Measurements from ENCODE around the gene CTNS. TPM values are rescaled to one million over a fixed set of nuclear protein-coding genes. Genes with fewer than 3 reads are reported as not detected.
A peak's percentile ranks its signal among the peaks of the same experiment; 100 is the strongest.

The CTNS gene
- total RNA-seq, 2 experiments from 2014 or later: 10.3 TPM

DNA sequence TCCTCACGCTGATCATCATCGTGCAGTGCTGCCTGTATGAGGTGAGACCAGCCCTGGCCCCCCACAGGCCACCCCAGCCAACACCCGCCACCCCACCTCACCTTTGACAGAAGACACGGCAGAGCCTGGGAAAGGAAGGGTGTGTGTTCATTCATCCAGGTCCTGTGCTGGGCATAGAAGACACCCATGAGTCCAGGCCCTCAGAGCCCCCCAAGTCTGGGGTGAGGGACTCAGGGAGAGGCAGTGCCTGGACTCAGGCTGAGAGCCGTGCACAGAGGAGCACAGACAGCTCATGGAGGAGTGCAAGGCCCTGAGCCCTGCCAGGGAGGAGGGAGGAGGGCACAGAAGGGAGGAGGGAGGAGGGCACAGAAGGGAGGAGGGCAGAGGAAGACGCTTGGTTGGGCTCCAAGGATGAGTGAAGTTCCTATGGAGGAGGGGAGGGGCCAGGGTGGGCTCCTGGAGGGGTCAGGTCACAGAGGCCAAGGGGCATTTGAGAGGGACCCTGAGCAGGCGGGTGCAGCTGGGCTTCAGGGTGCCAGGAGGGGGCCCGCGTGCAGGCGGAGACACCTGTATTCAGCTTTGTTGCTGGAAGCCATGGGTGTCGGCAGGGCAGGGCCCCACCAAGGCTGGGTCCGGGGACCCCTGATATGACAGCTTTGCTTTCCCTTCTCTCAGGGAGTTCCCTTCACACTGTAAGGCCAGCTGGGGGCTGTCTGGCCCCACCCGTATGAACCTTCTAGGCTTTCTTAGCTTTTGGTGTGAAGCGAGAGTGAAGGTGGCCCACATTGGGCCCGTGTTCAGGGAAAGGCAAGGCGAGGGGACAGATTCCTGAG lies 20.4 kb downstream of the CTNS start:
- Mint-ChIP-seq H3K27me3 (no peaks in the 10 kb centered on the region), H3K4me3 (no peak overlapping the region), H3K36me3 (ENCODE audit: low read depth) (no peaks in the 10 kb centered on the region), H3K9me3 (no peaks in the 10 kb centered on the region), H3K27ac (no peak overlapping the region), H3K4me1 (no peaks in the 10 kb centered on the region)
- ChIA-PET POLR2A (no interaction called here), CTCF (interaction anchor here (0.5 kb wide), 2 partner anchors 609 to 1123 kb away, joined by 3 to 5 read pairs; no protein-coding TSS in a partner anchor)
- no peak for DNase-seq

GRCh38 chr17:3657588-3657869 lies 21.0 kb downstream of the CTNS start:
- no peaks in the 10 kb centered on the region for H3K4me1 Mint-ChIP-seq
- CTCF ChIA-PET: interaction anchor here (0.5 to 1.3 kb wide), 3 partner anchors 18 to 609 kb away, joined by 3 to 5 read pairs (median 3); partner anchors contain the start of gene SHPK
- H3K4me3 Mint-ChIP-seq: no peak overlapping the region
- no peaks in the 10 kb centered on the region for H3K27me3 Mint-ChIP-seq
- H3K9me3 Mint-ChIP-seq: no peaks in the 10 kb centered on the region
- H3K27ac Mint-ChIP-seq: no peak overlapping the region
- no peak for DNase-seq
- POLR2A ChIA-PET: no interaction called here
- no peaks in the 10 kb centered on the region for H3K36me3 Mint-ChIP-seq (ENCODE audit: low read depth)

- POLR2A ChIA-PET: no interaction called here
- Mint-ChIP-seq H3K36me3 (ENCODE audit: low read depth) (no peaks in the 10 kb centered on the region), H3K9me3 (no peaks in the 10 kb centered on the region), H3K4me3 (no peak overlapping the region), H3K4me1 (no peaks in the 10 kb centered on the region), H3K27me3 (no peaks in the 10 kb centered on the region), H3K27ac (no peak overlapping the region)
- no peak for DNase-seq
- CTCF ChIA-PET: interaction anchor here (0.5 to 1.3 kb wide), 3 partner anchors 17 to 610 kb away, joined by 3 to 5 read pairs (median 3); partner anchors contain the start of gene SHPK
Measured at GRCh38 chr17:3657874-3658783, 21.6 kb downstream of the CTNS start.

- ChIA-PET POLR2A (no interaction called here), CTCF (interaction anchor here (1.1 to 1.3 kb wide), 2 partner anchors 8 to 16 kb away, joined by 3 read pairs; no protein-coding TSS in a partner anchor)
- Mint-ChIP-seq H3K4me3 (no peak overlapping the region), H3K9me3 (no peaks in the 10 kb centered on the region), H3K36me3 (ENCODE audit: low read depth) (no peaks in the 10 kb centered on the region), H3K27me3 (no peaks in the 10 kb centered on the region), H3K4me1 (no peaks in the 10 kb centered on the region), H3K27ac (peak overlapping the region; percentile 36)
- DNase-seq: no peak
Measured at GRCh38 chr17:3658784-3659449, 22.4 kb downstream of the CTNS start.

- Mint-ChIP-seq H3K4me1 (no peaks in the 10 kb centered on the region), H3K4me3 (no peak overlapping the region), H3K9me3 (no peaks in the 10 kb centered on the region), H3K27ac (no peak overlapping the region), H3K36me3 (ENCODE audit: low read depth) (no peaks in the 10 kb centered on the region), H3K27me3 (no peaks in the 10 kb centered on the region)
- DNase-seq: no peak
- CTCF ChIA-PET: interaction anchor here (1.1 kb wide), 1 partner anchor 9 kb away, joined by 3 read pairs; no protein-coding TSS in a partner anchor
- POLR2A ChIA-PET: no interaction called here
Measured at GRCh38 chr17:3659541-3660111, 23.1 kb downstream of the CTNS start.

DNA sequence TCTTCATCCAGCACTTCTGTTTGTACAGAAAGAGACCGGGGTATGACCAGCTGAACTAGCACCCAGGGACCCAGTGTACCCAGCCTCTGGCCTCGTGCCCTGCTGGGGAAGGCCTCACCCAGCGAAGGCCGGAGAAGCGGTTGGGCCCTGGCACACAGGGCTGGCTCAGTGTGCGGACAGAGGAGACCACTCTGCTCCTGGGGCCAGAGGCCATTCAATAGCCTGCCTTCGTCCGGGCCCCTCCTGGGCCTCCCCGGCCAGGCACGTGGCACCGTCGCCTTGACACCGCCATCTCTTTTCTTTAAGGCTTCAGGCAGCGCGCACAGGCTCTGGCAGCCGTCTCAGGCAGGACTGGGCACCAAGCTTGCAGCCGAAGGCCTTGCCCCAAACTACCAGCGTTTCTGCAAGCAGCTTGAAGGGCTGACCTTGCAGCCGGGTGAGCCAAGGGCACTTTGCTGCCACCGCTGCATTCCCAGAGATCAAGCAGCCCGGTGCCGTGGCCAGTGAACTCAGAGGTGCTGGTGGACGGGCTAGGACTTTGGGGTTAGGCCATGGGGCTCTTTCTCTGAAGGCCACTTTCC lies 23.8 kb downstream of the CTNS start:
- ChIA-PET POLR2A (no interaction called here), CTCF (no interaction called here)
- Mint-ChIP-seq H3K9me3 (no peaks in the 10 kb centered on the region), H3K4me1 (no peaks in the 10 kb centered on the region), H3K27me3 (no peaks in the 10 kb centered on the region), H3K36me3 (ENCODE audit: low read depth) (no peaks in the 10 kb centered on the region), H3K27ac (no peak overlapping the region), H3K4me3 (no peak overlapping the region)
- no peak for DNase-seq

DNA sequence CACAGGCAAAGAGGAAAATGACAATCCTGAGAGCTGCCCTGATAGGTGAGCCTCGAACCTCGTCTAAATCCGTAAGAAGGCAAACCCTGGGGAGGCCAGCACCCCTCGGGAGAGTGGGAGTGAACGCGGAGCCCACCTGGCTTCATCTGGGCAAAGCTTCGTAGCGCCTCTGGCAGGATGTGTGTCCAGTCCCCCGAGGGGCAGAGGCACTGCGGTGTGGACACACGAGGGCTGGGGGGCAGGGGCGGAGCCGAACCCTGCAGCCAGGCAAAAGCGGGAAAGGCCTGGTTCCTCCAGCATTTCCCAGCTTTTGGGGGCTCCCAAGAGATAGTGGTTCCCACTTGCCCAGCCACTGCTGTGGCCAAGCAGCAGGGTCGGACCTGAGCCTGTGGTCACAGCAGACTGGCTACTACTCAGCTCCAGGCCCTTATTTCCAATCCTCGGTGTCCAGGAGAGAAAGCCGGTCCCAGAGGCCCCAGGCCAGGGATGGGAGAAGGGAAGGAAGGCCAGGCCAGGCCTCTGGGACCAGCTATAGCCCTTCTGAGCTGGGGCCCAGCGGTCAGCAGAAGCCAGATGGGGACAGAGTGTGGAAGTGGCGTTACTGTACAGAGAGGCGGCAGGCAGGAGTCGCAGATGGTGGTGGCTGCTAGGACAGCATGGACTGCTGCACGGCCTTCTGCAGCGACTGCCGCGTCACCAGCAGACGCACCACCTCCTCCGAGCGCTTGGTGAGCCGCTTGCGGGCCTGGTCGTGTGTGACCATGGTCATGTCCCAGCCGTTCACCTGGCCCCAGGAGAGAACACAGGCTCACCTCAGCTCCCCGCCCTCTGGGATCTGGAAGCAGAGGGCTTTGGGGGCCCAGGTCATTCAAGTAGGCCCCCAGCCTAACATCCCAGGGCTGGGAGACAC lies 26.8 kb downstream of the CTNS start:
- H3K4me3 Mint-ChIP-seq: no peak overlapping the region
- DNase-seq: no peak
- H3K36me3 Mint-ChIP-seq (ENCODE audit: low read depth): no peaks in the 10 kb centered on the region
- ChIA-PET POLR2A (no interaction called here), CTCF (interaction anchor here (1.5 kb wide), 1 partner anchor 12 kb away, joined by 3 read pairs; no protein-coding TSS in a partner anchor)
- H3K4me1 Mint-ChIP-seq: peaks cover 13% of the 10 kb centered on the region
- no peak overlapping the region for H3K27ac Mint-ChIP-seq
- H3K27me3 Mint-ChIP-seq: no peaks in the 10 kb centered on the region
- H3K9me3 Mint-ChIP-seq: no peaks in the 10 kb centered on the region

DNA sequence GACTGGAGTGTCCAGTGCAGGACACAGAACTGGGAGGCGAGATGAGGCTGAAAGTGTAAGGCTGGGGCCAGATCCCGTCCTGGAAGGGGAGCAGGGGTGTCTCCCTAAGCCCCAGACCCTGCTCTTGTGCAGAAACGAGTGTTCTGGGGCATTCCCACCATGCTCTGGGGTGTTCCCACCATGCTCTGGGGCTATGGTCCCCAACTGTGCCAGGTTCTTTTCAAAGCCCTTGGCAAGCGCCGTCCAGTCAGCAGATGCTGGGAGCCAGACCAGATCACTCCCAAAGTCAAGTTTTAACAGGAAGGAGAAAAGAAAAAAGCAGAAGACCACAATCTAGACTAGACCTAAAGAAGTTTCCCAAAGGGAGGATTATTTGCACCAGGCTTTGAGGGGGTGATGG lies 29.3 kb downstream of the CTNS start:
- H3K36me3 Mint-ChIP-seq (ENCODE audit: low read depth): peaks cover 8% of the 10 kb centered on the region

GRCh38 chr17:3666516-3666915 lies 30.0 kb downstream of the CTNS start:
- Mint-ChIP-seq H3K4me1 (peaks cover 29% of the 10 kb centered on the region), H3K9me3 (no peaks in the 10 kb centered on the region), H3K36me3 (ENCODE audit: low read depth) (peaks cover 8% of the 10 kb centered on the region), H3K27ac (no peak overlapping the region), H3K4me3 (peak overlapping the region; percentile 33), H3K27me3 (no peaks in the 10 kb centered on the region)
- POLR2A ChIA-PET: no interaction called here
- CTCF ChIA-PET: interaction anchor here (0.6 to 1.4 kb wide), 5 partner anchors 17 to 180 kb away, joined by 3 to 7 read pairs (median 4); partner anchors contain the start of gene NCBP3
- no peak for DNase-seq

More for the DNA sequence above, 29.3 kb downstream of the CTNS start:
- Mint-ChIP-seq H3K27ac (no peak overlapping the region), H3K9me3 (no peaks in the 10 kb centered on the region), H3K4me3 (peak overlapping the region; percentile 33), H3K4me1 (peaks cover 29% of the 10 kb centered on the region), H3K27me3 (no peaks in the 10 kb centered on the region)
- CTCF ChIA-PET: interaction anchor here (1.2 to 1.4 kb wide), 2 partner anchors 29 to 180 kb away, joined by 3 to 4 read pairs; partner anchors contain the start of gene NCBP3
- DNase-seq: no peak
- POLR2A ChIA-PET: no interaction called here

DNA sequence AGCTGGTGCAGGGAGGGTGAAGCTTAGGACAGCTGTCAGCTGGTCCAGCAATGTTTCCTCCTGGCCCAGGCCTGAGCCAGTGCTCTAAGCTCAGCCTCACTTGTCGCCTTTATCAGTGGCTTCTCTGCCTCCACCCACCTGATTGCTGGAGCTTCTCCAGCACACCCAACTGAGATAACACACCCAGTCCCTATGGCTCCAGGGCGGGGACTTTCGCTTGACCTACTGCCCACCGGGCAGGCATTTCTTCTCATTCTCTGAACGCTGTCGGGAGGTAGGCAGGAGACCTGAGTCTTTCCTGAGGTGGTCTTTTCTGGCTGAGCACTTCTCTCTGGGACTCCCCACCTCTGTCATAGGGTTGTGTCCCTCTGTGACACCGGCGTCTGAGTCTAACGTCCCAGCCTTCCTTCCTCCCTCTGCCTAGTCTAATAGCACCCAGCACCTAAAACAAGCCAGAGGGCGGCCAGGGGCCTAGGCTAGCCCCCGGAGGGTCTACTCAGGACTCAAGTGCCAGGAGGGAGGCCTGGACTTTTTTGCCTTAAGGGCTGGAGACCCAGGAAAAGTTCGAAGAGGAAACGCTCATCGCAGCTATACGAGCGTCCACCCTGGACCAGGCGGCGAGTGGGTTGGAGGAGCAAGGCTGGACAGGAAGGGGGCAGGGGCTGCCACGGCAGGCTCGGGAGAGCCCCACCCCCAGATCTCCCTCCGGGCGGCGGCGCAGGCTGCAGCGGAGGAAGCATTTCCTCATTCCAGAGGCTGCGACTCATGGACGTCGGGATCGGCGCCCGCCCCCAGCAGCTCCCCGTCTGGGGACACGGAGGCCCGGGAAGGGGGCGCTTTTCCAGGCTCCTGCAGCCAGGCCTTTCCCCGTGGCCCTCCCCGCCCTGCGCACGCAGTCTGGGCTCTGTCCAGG lies 31.1 kb downstream of the CTNS start:
- no peaks in the 10 kb centered on the region for H3K9me3 Mint-ChIP-seq
- POLR2A ChIA-PET: no interaction called here
- no peaks in the 10 kb centered on the region for H3K27me3 Mint-ChIP-seq
- H3K4me3 Mint-ChIP-seq: peak overlapping the region; percentile 92
- H3K36me3 Mint-ChIP-seq (ENCODE audit: low read depth): peaks cover 8% of the 10 kb centered on the region
- H3K27ac Mint-ChIP-seq: no peak overlapping the region
- CTCF ChIA-PET: interaction anchor here (1.0 kb wide), 2 partner anchors 23 to 31 kb away, joined by 3 to 4 read pairs; partner anchors contain the start of genes CTNS and SHPK
- DNase-seq: peak; percentile 23
- peaks cover 29% of the 10 kb centered on the region for H3K4me1 Mint-ChIP-seq

Measured in activated CD4-positive, alpha-beta T cell treated with anti-CD3 and anti-CD28 coated beads, Interleukin-2, amount 10 ng/mL, durations not matched to agents 7 days and 5 days (primary cell).